CD4-positive, alpha-beta T cell treated with Interleukin-17A for 4 hours (primary cell): Measurements from ENCODE around the gene C1orf167.

Source experiments
- DNase-seq: peaks from one replicate; pipeline ENCODE4 v3.0.0-alpha.2; 2020; ENCODE audit warnings: mixed read lengths

C1orf167 gene

GRCh38 chr1:11787804-11788436, 25.9 kb downstream of the C1orf167 start:
- no peak for DNase-seq

- no peak for DNase-seq
Measured at GRCh38 chr1:11788549-11789053, 26.6 kb downstream of the C1orf167 start.

- DNase-seq = no peak
Measured at GRCh38 chr1:11789126-11790067, 27.4 kb downstream of the C1orf167 start.

GRCh38 chr1:11790101-11790879, 28.3 kb downstream of the C1orf167 start:
- no peak for DNase-seq

- no peak for DNase-seq
Measured at GRCh38 chr1:11790880-11791715, 29.1 kb downstream of the C1orf167 start.

- no peak for DNase-seq
Measured at GRCh38 chr1:11792106-11792505, 30.1 kb downstream of the C1orf167 start.

- DNase-seq = no peak
Measured at GRCh38 chr1:11793819-11794218, 31.8 kb downstream of the C1orf167 start.

GRCh38 chr1:11794446-11795237, 32.6 kb downstream of the C1orf167 start:
- no peak for DNase-seq

- DNase-seq = no peak
Measured at GRCh38 chr1:11795238-11795890, 33.4 kb downstream of the C1orf167 start.

GRCh38 chr1:11796036-11796828, 34.2 kb downstream of the C1orf167 start:
- no peak for DNase-seq

GRCh38 chr1:11797525-11798216, 35.7 kb downstream of the C1orf167 start:
- DNase-seq = no peak

- DNase-seq = no peak
Measured at GRCh38 chr1:11799099-11799498, 37.1 kb downstream of the C1orf167 start.

- DNase-seq = no peak
Measured at GRCh38 chr1:11799896-11800295, 37.9 kb downstream of the C1orf167 start.

- DNase-seq = no peak
Measured at GRCh38 chr1:11800391-11800755, 38.4 kb downstream of the C1orf167 start.

- DNase-seq = no peak
Measured at GRCh38 chr1:11800756-11801433, 38.9 kb downstream of the C1orf167 start.

- no peak for DNase-seq
Measured at GRCh38 chr1:11802616-11802972, 40.6 kb downstream of the C1orf167 start.

- DNase-seq = peak; percentile 86
Measured at GRCh38 chr1:11802973-11803885, 41.2 kb downstream of the C1orf167 start.
